ENCODE measurements around the gene EEF2K.

The EEF2K gene

DNA sequence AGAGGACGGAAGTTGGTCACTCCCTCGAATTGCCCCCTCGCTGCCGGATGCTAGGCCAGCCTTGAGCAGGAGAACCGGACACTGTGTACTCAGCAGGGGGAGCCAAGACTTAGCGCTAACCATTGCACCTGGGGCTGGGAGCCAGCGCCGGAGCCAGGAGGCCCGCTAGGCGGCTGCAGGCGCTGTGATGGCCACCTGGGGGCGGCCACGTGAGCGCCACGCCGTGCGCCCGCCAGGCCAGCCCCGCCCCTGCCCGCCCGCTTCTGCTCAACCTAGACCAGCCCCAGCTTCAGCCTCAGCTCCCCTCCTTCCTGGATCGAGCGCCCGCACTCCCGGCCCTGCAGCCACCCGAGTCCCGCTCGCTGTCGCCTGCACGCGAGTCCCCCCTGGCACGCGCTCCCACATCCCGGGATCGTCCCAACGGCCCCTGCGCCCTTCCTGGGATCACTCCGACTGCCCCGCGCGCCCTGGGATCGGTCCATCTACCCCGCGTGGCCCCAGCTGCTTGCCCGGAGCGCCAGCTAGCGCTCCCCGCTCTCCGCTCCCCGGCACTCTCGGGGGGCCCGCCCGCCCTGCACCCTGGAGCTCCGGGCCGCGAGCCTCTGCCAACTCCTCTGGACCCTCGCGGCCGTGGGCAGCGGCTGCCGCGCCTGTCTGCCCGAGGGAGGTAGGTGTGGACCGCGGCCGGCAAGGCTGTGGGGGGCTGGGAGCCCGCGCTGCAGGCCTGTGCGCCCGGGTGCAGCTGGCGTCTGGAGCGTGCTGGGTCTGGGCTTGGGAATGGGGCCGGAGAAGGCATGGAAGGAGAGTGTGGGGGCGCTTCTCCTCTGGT lies at the start of gene EEF2K:
Gene EEF2K (plus strand): TSS at position 266 of the 829 bp plus-strand sequence. CDS start 19,452 bp downstream, outside the sequence.
- no peak for TF ChIP-seq ZFX (IDR thresholded peaks at IDR 0.05; ENCODE audit: borderline replicate concordance)
- TF ChIP-seq, protein P1, sequence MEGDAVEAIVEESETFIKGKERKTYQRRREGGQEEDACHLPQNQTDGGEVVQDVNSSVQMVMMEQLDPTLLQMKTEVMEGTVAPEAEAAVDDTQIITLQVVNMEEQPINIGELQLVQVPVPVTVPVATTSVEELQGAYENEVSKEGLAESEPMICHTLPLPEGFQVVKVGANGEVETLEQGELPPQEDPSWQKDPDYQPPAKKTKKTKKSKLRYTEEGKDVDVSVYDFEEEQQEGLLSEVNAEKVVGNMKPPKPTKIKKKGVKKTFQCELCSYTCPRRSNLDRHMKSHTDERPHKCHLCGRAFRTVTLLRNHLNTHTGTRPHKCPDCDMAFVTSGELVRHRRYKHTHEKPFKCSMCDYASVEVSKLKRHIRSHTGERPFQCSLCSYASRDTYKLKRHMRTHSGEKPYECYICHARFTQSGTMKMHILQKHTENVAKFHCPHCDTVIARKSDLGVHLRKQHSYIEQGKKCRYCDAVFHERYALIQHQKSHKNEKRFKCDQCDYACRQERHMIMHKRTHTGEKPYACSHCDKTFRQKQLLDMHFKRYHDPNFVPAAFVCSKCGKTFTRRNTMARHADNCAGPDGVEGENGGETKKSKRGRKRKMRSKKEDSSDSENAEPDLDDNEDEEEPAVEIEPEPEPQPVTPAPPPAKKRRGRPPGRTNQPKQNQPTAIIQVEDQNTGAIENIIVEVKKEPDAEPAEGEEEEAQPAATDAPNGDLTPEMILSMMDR (IDR thresholded peaks at IDR 0.05), result peak; percentile 87
- peak within 1 kb of the TSS; percentile 78 for H3K27ac ChIP-seq

DNA sequence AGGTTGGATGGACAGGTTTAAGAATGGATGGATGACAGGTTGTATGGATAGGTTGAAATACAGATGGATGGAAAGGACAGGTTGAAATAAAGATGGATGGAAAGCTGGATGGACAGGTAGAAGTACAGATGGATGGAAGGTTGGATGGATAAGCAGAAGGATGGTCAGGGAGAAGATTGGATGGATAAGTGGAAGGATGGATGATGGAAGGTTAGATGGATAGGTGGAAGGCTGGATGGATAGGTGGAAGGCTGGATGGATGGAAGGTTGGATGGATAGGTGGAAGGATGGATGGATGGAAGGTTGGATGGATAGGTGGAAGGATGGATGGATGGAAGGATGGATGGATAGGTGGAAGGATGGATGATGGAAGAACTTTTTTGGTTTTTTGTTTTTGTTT lies 44.7 kb upstream of the EEF2K start:
- TF ChIP-seq, protein P1 (IDR thresholded peaks at IDR 0.05), result no peak
- TF ChIP-seq ZFX (IDR thresholded peaks at IDR 0.05; ENCODE audit: borderline replicate concordance), result no peak
- H3K27ac ChIP-seq, result no peak overlapping the region

DNA sequence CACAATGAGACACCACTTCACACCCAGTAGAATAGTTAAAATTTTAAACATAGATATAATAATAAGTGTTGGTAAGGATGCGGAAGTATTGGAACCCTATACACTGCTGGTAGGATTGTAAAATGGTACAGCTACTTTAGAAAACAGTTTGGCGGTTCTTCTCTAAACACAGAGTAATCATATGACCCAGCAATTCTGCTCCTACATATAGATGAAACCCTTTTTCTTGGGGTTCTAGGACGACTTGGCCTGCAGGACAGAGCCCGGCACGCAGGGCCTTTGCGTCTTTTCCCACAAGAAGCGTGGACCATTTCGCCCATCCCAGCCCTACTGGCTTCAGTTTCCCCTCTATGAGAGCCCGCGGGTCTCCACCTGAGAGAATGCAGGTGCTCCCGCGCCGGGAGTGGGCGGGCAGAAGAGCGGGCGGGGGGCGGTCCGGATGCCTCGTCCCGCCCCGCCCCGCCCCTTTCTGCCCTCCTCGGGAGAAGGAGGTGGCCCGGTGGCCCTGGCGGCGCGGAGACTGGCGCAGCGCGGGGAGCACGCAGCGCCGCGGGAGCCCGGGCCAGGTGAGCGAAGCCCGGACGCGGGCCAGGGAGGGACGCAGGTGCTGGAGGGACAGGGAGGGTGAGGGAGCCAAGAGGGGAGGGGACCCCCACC lies 44.0 kb upstream of the EEF2K start, which contains the start of gene SDR42E2:
Gene SDR42E2 (plus strand): TSS at position 508 of the 657 bp plus-strand sequence. CDS start 3,077 bp downstream, outside the sequence.
- TF ChIP-seq ZFX (IDR thresholded peaks at IDR 0.05; ENCODE audit: borderline replicate concordance), result no peak
- TF ChIP-seq, protein P1 (IDR thresholded peaks at IDR 0.05), result no peak
- no peak within 1 kb of the TSS for H3K27ac ChIP-seq

DNA sequence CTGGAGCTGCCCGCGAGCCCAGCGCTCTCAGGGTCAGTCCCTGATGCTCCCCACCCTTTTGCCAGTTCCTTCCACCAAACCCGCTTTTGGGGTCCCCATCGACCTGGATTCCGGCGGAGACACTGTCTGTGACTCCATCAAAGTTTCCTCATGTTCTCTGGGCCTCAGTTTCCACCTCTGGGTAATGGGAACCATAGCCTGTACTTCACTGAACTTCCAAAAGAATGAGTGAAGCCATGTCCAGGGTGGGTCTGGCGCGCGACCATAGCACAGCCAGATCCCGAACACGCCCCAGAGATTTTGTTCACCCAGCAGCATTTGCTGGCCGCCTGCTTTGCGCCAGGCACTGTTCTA lies 43.4 kb upstream of the EEF2K start:
- TF ChIP-seq, protein P1 (IDR thresholded peaks at IDR 0.05), result no peak
- no peak for TF ChIP-seq ZFX (IDR thresholded peaks at IDR 0.05; ENCODE audit: borderline replicate concordance)
- H3K27ac ChIP-seq, result no peak overlapping the region

DNA sequence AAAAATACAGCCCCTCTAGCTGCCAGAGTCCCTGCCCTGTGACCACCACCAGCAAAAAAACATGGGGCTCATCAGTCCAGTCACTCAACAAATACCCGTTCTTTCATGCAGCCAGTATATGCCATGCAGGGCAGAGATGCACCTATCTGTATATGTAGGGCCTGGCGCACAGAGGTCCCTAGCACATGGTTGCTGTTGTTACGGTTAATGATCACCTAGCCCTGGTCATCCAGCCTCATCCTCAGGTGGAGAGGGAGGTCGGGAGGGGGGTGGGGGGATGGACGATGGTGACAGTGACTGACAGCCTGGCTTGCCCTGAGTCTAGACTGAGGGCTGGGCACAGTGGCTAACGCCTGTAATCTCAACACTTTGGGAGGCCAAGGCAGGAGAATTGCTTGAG lies 42.3 kb upstream of the EEF2K start:
- no peak overlapping the region for H3K27ac ChIP-seq
- TF ChIP-seq, protein P1 (IDR thresholded peaks at IDR 0.05), result no peak
- TF ChIP-seq ZFX (IDR thresholded peaks at IDR 0.05; ENCODE audit: borderline replicate concordance), result no peak

DNA sequence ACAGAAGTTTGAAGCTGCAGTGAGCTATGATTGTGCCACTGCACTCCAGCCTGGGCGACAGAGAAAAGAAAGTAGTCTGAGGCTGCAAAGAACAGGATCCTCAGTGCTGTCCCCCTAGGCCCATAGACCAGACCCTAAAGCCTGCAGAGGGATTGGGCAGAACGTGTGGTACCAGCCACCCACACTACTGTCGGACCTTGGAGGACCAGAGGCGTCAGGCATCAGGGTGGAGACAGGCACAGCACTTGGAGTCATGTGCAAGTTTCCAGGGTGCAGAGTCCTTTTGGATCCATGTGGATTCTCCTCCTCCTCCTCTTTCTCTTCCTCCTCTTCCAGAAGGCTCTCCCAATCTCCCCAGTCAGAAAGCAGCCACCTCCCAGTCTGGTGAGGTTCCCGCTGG lies 41.6 kb upstream of the EEF2K start:
- H3K27ac ChIP-seq, result no peak overlapping the region
- TF ChIP-seq, protein P1 (IDR thresholded peaks at IDR 0.05), result no peak
- TF ChIP-seq ZFX (IDR thresholded peaks at IDR 0.05; ENCODE audit: borderline replicate concordance), result no peak
